GM18951 (cell line): ENCODE data around the gene MYBPH.

Experiments
- POLR2A ChIP-seq: IDR thresholded peaks from 4 replicates; pipeline ENCODE4 v1.6.1; 2011; ENCODE audit warnings: mild to moderate bottlenecking; ENCODE audit not compliant: insufficient read length, insufficient read depth; ENCODE audit errors: extremely low read depth
- in situ Hi-C: fragments of 300-500 bp; cut with MboI; formaldehyde crosslinking; loops from one replicate; pipeline ENCODE4 v1.12.0; 2022; ENCODE audit warnings: low sequenced_read_pairs, mixed read lengths, inconsistent platforms; ENCODE audit not compliant: unreplicated experiment

MYBPH gene, protein sequence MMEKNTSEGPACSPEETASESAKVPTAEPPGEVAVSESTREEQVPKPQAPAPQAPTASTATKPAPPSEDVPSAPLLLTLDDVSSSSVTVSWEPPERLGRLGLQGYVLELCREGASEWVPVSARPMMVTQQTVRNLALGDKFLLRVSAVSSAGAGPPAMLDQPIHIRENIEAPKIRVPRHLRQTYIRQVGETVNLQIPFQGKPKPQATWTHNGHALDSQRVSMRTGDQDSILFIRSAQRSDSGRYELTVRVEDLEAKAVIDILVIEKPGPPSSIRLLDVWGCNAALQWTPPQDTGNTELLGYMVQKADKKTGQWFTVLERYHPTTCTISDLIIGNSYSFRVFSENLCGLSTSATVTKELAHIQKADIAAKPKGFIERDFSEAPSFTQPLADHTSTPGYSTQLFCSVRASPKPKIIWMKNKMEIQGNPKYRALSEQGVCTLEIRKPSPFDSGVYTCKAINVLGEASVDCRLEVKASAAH

DNA sequence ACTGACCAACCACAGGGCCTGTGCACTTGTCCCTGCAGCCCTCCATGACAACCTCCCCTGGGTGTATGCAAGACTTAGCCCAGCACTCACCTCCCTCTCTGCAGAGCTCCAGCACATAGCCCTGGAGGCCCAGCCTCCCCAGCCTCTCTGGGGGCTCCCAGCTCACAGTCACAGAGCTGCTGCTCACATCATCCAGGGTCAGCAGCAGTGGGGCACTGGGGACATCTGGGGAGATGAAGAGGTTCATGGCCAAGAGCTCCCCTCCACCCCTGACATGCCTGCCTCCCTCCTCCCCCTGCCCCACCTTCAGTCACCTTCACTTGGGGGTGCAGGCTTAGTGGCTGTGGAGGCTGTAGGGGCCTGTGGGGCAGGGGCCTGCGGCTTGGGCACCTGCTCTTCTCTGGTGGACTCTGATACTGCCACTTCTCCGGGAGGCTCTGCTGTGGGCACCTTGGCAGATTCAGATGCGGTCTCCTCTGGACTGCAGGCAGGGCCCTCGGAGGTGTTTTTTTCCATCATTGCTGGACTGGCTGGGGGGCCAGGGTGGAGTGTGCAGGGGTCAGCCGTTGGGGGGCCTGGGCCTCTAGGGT lies at the start of gene MYBPH:
Gene MYBPH, minus strand, starts transcription at position 590 of the 590 bp plus-strand sequence. Its CDS starts 71 bp downstream, at position 519.
- no peak for TF ChIP-seq POLR2A
- in situ Hi-C loops: no loop called here

DNA sequence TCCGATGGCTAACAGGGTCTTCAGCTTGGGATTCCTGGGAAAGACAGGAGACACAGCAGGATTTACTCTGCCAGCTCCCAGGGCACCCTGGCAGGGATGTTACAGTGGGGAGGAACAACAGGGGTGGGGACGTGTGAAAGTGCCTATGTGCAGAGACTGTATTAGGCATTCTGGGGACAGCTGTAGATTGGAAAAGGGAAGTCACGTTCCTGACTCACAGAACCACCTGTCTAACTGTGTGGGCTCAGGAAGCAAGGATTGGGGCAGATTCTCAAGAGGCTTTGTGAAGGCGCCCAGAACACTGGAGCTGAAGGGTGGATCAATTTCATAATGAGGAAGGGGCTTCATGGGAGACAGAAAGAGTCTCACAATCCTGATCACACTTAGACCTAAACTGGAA lies 49.4 kb upstream of the MYBPH start:
- in situ Hi-C loops: no loop called here
- no peak for TF ChIP-seq POLR2A

DNA sequence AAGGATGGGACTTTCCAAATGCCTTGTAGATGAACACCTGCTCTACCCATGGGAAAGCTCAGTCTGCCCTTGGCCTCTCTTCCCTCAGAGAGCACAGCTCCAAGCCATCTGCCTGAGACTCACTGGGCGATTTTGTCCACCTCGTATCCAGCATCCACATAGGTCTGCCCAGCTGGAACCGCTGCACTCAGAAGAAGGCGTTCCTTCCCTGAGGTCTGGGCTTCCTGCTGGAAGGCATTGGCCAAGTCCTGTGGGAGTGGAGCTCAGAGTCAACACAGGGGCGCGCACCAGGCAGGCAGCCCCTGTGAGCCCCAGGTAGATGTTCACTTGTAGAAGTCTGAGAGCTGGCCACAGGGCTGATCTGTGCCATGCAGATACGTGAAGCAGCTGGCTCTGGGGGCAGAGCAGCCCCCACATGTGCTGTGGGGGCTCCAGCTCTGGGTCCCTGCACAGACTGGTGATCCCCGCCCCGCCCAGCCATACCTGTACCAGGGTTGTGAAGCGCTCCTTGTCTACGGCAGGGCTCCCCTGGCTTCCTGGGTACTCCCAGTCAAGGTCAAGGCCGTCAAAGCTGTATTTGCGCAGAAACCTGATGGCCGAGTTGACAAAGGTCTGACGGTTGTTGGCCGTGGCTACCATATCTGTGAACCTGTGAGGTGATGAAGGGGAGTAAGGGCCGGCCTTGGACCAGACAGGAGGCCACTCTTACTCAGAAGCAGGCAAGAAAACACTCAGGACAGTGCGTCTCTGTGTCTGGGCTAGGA lies 47.6 kb upstream of the MYBPH start:
- no peak for TF ChIP-seq POLR2A
- in situ Hi-C loops: no loop called here

DNA sequence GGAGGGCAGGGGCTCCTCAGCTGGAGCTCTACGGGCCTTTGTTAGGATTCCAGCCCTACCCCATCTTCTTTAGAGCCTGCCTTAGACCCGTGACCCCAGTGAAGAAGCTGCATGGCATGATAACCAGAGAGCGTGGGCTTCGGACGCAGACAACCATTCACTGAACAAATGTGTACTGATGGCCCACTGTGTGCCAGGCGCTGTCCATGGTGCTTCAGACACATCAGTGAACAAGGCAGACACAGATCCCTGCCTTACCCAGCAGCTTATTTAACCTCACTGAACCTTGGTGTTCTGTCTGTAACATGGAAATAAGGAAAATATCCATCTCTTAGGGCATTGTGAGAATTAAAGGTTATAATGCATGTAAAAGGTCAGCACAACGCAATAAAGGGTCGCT lies 44.3 kb upstream of the MYBPH start:
- TF ChIP-seq POLR2A: no peak
- in situ Hi-C loops: loop anchor here (5.0 to 10.0 kb wide), 2 partner anchors 48 to 185 kb away; no protein-coding TSS in a partner anchor

DNA sequence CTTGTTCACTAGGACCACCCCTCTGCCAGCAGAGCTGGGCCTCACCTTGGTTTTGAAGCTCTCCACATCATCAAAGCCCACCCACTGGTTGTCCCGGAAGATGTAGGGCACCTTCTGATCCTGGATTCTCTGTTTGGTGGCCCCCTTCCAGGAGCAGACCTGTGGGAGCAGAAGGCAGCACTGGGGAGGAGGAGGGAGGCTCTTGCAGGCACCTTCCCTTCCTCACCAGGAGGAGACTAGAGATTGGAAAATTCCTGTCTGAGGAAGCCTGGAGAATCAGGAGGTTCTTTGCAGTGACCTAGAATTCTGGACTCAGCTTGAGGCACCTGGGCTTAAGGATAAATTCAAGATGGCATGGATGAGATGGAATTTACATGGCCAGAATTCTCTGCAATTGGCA lies 43.5 kb upstream of the MYBPH start:
- in situ Hi-C loops: loop anchor here (5.0 to 10.0 kb wide), 2 partner anchors 47 to 184 kb away; no protein-coding TSS in a partner anchor

DNA sequence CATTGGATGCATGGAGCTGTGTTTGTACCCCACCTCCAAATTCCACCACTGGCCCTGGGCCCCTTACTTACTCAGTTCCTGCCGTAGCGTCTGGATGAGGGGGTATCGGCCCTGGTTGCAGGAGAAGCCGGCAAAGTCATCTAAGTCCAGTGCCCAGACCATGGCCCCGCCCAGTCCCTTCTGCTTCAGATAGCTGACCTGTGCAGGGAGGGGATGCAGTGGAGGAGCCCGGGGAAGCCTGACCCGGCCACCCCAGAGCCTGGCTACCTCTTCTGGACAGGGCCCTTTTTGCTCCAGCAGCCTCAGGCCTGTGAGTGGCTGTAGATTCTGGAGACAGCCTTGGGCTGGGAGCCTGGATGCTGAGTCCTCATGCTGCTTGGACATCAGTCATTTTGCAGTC lies 42.0 kb upstream of the MYBPH start:
- TF ChIP-seq POLR2A: no peak
- in situ Hi-C loops: loop anchor here (5.0 to 10.0 kb wide), 2 partner anchors 45 to 183 kb away; no protein-coding TSS in a partner anchor

More for the DNA sequence above, 43.5 kb upstream of the MYBPH start:
- no peak for TF ChIP-seq POLR2A

DNA sequence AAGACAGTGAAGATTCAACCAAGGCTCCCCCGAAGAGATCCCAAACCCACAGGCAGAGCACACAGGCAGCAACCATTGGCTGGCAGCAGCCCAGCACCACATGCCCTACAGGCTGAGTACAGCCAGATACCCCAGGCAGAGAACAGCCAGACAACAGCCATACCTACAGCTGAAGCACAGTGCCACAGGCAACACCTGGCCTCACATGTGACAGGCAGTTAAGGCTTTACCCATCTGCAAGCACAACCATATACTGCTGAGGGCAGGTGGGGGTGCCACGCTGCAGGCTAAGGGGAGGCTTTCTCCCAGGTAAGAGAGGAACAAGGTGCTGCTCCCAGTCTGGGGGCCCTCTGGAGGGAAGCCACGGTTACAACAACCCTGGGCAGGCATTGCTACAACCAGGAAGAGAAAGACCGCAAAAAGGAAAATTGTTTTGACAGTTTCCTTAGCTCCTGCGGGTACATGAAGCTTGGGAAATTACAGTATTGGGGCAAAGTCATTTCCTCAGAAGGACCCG lies 41.6 kb upstream of the MYBPH start:
- in situ Hi-C loops: loop anchor here (5.0 to 10.0 kb wide), 2 partner anchors 45 to 182 kb away; no protein-coding TSS in a partner anchor
- TF ChIP-seq POLR2A: no peak

DNA sequence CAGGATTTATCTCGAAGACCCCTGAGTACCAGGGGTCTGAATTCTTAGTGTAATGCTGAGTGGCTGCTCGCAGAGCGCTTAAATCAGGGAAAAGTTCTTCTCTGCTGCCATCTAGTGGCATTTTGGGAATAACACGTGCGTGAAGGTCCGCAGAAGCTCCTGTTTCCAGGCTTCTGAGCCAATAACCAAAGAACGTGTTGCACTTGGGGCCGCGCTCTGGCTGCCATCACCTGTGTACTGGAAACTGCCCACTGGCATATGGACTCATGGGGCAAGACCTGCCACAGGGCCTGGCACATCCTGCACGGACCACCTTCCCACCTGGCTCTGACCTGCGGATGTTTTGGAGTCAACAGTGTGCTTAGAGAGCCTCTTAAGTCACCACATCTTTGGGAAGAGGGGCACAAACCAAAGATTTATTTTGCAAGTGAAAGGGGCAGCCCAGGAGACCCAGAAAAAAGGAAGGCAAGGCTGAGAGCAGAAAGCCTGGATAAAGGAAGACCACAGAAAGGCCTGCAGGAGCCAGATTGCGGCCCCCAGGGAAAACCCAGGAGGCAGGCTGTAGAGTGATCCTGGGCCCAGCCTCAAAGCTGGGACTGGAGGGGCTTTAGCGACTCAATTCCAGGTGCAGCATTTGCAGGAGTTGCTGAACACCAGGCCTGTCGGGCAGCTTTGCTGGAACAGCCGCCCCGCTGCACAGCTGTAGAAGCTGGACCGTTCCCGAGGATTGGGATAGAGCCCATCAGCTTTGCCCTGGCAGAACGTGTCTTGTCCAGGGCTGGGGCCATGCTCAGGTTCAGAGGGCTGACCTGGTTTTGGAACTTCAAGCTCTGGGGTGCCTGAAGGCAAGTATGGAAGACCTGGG lies 40.9 kb upstream of the MYBPH start:
- TF ChIP-seq POLR2A: no peak
- in situ Hi-C loops: loop anchor here (5.0 to 10.0 kb wide), 2 partner anchors 44 to 182 kb away; no protein-coding TSS in a partner anchor

DNA sequence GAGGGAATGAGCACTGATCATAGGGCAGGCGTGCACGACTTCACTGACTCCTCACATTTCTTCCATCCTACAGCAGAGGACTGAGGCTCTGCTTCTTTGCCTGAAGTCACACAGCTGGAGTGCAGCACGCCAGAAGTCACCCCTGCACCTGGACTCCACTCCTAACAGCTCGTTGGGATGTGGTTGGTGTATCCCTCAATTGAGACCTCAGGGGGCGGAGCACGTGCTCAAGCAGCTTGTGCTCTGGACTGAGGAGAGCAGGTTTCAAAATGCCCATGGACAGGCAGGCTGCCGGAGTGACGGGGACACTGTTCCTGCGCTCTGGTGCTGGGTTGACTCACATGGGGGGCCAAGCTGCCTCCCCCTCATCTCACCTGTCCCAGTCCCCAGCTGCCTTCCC lies 39.9 kb upstream of the MYBPH start:
- TF ChIP-seq POLR2A: no peak
- in situ Hi-C loops: loop anchor here (5.0 to 10.0 kb wide), 2 partner anchors 43 to 181 kb away; no protein-coding TSS in a partner anchor

DNA sequence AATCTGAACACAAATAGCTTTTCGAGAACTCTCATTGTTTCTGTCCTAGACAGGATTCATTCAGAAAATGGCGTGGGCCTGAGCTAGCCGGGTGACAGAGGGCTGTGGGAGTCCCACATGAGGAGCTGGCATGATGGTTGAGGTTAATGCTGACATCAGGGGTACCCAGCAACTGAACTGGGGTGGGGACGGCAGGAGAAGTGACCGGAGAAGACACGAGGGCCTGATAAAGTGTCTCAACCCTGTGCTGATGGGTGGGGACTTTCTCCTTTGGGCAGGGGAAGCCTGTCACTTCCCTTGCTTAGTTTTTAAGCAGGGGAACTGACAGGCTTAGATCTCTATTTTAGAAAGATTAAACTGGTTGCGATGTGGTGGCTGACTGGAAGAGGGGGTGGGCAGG lies 39.2 kb upstream of the MYBPH start:
- no peak for TF ChIP-seq POLR2A
- in situ Hi-C loops: loop anchor here (5.0 to 10.0 kb wide), 2 partner anchors 43 to 180 kb away; no protein-coding TSS in a partner anchor

DNA sequence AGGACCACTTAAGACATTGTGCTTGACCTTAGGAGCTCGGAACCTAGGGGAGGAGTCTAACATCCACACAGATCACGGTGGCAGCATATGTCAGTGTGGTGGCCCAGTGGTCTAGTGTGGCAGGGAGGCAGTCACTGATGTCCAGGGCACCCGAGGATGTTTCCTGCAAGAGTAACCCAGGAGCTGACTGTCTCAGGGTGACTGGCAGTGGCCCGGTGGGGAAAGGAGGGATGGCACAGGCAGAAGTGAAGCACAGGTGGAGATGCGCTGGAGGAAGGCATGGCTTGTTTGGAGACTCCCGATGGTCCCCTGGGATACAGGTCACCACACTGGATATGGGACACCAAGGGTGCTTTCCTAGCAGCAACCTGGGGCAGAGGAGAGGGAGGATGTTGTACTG lies 37.5 kb upstream of the MYBPH start:
- no peak for TF ChIP-seq POLR2A
- in situ Hi-C loops: loop anchor here (10.0 kb wide), 1 partner anchor 178 kb away; no protein-coding TSS in a partner anchor

DNA sequence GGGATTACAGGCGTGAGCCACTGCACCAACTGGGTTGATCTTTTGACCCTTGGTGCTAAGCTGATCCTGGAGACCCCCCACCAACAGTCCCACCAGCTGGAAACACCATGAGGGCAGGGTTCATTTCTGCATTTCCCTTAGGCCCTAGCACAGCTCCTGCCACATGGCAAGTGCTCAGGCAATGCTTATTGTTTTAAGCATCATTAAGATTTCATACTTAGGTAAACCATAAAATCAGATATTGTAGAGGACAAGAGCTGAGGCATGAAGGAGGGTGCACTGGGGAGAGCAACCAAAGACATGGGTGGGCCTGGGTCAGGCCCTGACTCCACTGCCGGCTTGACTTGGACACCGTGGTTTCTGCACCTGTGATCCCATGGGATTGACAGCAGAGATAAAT lies 36.2 kb upstream of the MYBPH start:
- in situ Hi-C loops: loop anchor here (10.0 kb wide), 1 partner anchor 177 kb away; no protein-coding TSS in a partner anchor
- TF ChIP-seq POLR2A: no peak

DNA sequence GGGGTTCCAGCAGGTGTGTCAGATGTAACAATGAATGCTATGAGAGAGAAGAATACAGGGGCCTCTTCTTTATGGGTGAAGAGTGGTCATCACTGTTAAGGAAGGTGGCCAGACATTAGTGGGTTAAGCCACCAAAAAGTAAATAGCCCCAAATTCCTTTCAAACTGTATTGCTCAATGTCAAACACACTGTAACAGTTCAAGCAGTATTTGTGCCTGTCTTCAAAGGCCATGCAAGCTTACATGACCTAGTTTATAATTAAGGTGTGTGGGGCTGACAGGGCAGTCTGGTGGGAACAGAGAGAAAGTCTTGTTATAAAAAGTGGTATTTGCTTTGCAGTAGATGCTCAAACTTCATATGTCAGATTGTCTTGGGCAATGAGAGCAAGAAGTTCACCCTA lies 35.4 kb upstream of the MYBPH start:
- no peak for TF ChIP-seq POLR2A
- in situ Hi-C loops: loop anchor here (10.0 kb wide), 1 partner anchor 176 kb away; no protein-coding TSS in a partner anchor
